GM19043 (cell line): ENCODE data around the gene PLXNB3.

Source experiments
- ATAC-seq: cut with Tn5 transposase; IDR thresholded peaks from one replicate; pipeline ENCODE4 v1.9.1; 2021; ENCODE audit warnings: low read depth; ENCODE audit not compliant: unreplicated experiment

Gene PLXNB3

DNA sequence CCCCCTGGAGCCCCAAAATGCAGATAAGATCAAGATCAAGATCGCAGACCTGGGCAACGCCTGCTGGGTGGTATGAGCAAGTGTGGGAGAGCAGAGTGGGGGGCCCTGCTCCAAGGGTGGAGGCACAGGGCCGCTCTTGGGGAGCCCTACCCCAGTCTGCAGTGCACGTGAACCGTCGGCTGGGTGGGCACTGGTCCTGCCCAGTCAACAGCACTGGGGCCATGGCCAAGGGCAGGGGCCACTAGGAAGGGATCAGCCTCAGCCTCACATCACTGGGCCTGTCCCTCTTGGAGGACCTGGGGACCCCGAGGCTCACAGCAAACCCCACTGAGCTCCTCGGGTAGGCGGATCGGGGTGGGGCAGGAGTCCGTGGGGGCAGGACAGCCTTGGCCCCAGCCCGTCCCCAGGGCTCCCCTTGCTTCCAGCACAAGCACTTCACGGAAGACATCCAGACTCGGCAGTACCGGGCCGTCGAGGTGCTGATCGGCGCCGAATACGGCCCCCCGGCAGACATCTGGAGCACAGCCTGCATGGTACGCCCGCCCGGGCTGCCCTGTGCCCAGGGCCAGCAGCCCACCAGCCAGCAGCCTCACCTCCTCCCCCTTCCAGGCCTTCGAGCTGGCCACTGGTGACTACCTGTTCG lies 20.4 kb downstream of the PLXNB3 start:
- no peak for ATAC-seq

DNA sequence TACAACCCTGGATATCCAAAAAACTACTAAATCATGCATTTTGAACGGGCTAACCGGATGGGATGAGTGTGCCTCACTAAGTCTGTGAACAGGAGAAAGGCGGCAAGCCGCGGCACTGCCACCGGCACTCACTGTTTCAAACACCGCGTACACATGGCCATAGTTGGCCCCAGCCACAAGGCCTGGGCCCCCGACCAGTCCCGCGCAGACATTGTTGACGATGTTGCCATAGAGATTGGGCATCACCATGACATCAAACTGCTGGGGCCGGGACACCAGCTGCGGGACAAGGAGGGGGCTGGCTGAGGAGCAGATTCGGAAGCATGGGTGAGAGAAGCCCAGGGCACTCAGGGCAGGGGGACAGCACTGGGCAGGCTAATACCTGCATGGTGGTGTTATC lies 22.6 kb downstream of the PLXNB3 start:
- ATAC-seq, result no peak

DNA sequence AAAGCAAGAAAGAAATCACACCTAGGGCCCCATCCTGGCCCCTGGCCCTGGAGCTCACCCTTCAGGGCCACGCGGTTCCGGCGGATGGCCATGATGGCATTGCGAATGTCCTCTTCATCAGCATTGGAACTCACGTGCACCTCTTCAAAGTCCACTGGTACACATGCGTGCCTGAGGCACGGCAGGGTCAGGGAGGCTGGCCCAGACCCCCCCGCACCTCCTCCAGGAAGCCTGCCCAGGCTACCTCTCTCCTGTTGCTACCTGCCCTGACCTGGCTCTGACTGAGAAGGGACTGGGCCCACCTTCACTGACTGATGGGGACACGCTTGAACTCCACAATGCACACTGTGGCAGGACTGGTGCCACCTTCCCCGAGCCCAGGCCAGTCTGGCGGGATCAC lies 25.6 kb downstream of the PLXNB3 start:
- no peak for ATAC-seq

DNA sequence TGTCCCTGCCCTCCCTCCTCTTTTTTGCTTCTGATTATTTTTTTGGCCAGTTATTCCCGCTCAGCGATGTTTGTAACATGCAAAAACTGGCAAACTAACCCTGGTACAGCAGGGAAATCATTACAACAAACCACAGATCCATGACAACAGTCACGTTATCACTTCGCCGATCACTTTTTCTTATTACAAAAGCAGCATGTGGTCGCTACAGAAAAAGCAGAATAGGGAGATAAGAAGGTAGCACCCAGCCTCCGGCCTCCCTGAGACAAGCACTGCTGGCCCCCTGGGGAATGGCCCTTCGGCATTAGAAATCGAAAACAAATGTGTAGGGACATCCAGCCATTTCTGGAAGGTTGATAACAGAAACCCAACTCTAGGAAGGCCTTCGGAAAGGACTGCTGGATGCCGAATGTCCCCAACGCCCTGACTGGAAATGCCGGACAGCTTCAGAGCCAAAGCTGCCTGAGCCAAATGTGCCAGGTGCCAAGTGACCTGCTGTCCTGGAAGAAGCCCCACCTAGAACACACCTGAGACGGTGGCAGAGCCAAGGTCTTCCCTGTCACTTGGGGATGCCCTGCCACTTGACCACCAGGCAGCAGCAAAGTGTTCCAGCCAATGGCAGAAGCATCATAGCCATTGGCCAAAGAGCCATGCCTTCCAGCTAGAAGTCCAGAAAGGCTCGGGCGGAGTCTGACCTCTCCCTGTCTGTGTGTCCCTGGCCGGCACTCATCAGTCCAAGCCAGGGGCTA lies 27.2 kb downstream of the PLXNB3 start:
- no peak for ATAC-seq

DNA sequence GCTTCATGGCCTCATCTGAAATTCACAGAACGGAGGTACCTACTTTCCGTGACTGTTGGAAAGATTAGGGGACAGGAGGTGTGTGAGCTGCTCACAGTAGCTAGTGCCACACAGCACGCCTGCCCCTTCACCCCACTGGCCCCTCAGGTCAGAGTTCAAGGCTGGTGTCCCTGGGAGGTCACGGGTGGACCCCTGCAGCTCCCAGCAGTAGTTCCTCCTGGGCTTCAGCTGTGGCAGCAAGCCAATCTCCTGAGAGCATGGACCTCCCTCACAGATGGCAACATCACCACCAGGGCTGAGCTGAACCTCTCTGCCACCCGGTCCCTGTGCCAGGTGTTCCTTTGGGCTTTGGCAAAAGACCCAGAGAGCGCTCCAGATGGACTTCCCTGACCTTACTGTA lies 28.3 kb downstream of the PLXNB3 start:
- ATAC-seq, result no peak

DNA sequence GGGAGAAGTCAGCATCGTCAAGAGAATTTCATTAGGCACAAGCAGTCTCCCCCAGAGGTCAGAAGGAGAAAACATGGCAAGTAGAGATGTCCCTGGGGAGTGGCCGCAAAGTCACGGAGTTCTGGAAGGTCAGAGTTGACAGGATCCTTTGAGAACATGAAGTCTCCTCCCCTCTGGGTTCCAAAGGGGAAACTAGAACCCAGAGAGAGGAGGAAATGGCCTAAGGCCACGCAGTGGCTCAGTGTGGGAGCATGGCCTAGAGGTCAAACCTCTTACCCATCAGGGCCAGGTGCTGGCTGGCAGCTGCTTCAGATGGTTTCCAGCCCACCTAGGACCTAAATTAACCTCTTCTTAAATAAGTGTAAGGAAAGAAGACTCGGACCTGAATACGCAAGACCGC lies 29.2 kb downstream of the PLXNB3 start:
- no peak for ATAC-seq

DNA sequence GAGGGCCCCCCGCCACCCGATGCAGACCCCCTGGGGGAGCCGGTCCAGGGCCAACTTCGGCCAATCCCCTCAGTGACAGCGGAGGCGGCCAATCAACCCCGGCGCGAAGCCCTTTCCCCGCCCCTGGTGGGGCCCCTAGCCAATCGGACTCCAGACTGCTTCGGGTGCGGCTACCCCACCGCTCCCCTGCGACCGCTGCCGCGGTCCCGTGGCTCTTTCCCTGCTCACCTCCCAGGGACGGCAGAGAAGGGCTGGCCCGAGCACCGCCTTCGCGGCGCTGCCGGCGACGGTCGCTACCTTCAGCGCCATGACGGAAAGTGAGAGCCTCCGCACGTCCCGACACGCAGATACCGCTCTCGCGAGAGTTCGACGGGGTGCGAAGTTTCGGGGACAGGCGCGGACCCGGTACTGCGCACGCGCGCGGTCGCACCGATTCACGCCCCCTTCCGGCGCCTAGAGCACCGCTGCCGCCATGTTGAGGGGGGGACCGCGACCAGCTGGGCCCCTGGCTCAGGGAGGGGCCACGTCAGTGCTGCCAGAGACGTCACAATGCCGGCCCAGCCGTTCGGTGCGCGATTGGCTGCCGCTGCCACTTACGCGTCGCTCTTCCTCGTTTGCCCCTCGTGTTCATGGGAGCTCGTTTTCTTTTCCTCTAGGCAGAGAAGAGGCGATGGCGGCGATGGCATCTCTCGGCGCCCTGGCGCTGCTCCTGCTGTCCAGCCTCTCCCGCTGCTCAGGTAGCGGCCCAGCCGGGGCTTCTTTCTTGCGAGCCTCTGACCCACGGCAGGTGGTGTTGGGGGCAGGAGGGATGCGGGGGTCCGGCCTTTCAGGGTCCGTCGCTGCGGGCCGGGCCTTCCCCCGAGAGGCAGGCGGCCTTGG lies 30.2 kb downstream of the PLXNB3 start, which contains the start of the genes IDH3G and SSR4:
Gene IDH3G, minus strand, starts transcription at position 358 of the 879 bp plus-strand sequence. Its CDS starts 49 bp downstream, at position 309.
Gene SSR4, plus strand, starts transcription at position 651 of the 879 bp plus-strand sequence. Its CDS starts 20 bp downstream, at position 671.
- ATAC-seq, result peak; percentile 85

DNA sequence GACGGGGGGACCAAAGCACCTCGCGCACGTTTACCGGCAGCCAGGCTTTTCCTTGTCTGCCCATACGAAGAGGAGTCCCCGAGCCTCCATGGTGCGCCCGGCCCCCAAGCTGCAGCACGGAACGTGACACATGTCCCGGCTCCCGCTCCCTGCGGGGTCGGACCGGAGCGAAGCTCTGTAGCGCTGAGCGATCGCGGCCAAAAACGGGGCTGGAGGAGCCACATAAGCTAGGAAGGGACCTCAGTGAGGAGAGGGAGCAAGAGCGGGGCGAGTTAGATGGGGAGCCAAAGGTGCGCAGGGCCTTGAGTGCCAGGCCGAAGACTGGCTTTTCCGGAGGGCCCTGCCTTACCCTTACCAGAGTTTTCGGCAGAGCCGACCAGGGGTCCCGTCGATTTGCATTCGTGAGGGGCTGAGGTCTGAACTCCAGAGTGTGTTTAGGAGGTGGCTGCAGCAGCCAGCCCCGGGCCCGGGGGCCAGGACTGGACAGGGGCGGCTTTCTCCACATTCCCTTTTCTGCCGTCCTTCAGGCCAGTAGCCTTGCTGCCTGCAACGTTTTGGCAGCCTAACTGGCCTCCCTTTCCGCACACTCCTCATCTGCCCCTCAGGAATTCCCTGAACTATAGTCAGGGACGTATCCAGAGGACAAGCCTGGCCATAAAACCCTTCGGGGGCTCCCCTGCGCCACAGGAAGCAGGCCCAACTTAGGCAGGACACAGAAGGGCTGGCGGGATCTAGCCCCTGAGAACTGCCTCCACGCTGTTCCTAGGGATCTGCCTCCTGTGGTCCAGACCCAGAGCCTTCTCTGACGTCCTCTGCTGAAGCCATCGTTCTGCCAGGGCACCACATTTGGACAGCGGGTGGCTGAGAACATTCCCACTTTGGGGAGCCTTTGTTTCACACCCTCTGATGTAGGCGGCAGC lies 31.1 kb downstream of the PLXNB3 start:
- ATAC-seq, result no peak

DNA sequence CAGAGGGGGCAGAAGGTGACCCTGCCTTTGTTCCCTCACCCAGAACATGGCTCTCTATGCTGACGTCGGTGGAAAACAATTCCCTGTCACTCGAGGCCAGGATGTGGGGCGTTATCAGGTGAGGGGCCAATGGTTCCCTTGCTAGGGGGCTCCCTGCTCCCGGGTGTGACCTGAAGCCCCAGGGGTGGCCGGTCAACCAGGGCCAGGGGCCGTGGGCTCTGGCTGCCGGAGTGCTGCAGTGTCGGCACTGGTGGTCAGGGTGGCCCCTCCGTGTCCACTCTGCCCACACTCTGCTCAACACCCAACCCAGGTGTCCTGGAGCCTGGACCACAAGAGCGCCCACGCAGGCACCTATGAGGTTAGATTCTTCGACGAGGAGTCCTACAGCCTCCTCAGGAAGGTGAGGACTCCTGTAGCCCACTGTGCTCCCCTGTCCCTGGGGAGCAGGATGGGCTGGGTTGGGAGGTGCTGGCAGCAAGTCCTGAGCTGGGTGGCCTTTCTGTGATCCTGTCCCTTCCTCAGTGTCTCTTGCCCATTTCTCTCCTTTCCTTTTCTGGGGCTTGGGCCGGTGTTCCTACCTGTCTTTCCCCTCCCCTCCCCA lies 33.5 kb downstream of the PLXNB3 start:
- ATAC-seq, result no peak

DNA sequence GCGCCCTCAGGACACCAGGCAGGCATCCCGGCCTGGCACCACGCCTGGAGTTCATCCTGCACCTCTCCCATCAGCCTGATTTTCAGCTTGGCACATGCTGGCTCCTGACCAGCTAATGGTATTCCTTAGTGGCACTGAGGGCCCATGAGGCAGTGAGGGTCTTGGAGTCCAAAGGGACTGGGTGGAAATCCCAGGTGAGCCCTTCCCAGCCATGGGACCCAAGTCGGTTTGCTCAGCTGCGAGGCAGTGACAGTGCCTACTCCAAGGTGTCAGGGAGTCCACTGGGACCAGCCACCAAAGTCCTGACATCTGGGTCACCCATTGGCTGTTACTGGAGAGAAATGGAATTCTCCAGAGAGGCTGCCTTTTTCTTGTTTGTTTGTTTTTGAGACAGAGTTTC lies 35.3 kb downstream of the PLXNB3 start:
- ATAC-seq, result no peak

DNA sequence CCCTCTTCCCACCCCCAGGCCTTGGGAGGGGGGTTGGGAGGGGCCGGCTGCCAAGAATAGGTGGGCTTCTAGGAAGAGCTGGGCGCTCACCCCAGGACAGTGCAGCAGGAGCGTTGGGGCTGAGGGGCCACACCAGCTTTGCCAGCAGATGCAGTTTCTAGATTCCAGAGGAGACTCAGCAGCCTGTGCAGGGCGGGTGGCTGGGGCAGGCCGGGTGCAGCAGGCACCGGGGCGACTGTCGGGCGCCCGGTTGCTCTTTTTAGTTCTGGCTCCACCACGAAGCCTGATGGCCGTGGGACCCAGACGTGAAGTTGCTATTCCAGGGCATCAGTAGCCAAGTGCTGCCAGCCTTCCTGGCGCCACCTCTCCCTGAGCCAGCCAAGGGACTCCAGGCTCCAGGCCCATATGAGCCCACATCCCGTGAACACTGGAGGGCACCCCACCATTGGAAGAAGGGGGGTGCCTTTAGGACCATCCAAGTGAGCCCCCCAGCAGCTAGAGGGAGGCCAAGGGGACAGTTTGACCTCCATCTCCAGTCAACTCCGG lies 36.2 kb downstream of the PLXNB3 start:
- ATAC-seq, result no peak

DNA sequence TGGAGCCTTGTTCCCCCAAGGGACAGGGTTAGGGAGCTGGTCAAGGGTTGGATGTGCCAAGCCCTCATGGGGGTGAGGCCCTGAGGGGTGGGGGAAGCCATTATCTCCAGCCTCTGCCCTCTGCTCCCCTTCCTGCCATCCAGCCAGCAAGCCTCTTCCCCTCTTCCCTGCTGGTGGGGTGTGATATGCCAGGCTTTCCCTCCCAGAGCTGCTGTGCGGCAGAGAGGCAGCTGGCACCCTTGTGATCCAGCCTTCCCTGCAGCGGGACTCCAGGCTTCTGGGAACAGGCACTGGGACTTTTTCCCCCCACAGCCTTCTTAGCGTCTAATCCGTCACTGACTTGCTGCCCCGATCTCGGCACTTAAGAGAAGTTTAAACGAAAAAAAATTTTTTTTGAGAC lies 36.7 kb downstream of the PLXNB3 start:
- ATAC-seq, result no peak

DNA sequence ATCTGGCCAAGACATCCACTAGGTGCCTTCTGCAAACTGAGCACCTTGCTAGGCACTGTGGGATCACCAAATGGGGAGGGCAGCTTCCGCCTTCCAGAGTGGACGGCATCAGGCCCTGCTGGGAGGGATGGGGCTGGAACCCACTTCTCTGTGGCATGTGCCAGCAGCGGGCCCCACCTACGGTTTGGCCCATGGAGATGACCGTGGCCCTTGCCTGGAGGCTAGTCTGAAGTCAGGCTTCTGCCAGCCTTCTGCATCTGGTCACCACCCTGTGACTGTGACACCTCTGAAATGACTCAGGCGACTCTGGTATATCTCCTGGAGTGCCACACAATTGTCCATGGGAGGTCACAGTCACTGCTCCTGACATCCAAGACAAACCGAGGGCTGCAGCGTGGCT lies 37.6 kb downstream of the PLXNB3 start:
- no peak for ATAC-seq

DNA sequence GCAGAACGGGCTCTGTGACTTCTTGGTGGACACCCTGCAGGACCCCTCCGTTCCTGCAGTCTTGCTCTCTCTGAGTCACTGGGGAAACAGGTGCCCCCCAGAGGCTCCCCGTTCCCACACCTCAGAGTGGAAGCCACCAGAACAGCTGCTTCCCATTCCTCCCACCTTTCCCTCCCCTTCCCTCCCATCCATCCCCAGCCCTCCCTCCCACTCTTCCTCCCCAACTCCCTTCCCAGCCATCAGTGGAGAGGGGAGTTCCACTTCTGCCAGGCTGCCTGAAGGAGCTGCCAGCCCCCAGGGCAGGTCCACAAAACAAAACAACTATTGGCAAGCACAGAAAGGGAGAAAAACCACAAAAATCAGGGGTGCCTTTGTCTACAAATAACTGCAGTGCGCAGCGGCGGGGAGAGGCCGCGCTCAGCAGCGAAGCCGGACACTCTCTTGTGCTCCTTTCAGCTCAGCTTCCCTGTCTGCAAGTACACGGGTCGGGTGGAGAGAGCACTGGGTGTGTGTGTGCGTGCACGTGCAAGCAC lies 38.5 kb downstream of the PLXNB3 start:
- ATAC-seq, result no peak

DNA sequence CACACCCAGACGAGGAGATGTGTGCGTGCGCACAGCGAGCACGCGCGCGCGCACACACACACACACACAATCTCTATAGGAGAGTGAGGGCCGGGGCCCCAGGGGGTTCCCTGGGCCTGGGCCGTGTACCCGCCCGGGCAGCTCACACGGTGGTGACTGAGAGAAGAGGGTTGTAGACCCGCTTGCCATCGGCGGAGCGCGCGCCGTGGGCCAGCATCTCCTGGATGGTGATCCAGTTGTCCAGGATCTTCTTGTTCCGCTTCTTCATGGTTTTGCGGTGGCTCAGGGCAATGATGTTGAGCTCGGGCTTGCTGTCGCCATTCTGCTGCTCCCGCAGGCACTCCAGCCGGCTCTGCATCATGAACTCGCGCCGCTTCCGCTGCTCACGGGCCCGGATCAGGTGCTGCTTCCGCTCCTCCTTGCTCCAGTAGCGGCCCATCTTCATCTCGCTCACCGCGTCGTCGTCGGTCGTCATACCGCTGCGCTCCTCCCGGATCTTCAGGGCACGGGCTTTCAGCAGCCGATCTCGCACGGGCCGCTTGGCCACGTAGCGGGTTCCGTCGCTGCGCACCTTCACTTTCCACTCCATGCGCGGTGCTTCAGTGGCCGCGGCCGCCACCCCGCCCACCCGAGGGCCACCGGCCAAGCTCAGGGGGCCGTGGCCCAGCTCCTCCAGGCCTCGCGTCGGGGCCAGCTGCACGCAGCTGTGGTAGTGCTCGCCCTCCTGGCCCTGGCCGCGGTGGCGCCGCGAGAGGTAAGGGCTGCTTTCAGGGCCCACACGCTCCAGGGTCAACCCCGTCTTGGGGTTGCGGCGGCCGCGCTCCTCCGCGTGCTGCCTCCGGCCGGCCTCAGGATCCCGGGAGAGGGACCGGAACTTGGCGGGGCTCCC lies 39.4 kb downstream of the PLXNB3 start:
- no peak for ATAC-seq

DNA sequence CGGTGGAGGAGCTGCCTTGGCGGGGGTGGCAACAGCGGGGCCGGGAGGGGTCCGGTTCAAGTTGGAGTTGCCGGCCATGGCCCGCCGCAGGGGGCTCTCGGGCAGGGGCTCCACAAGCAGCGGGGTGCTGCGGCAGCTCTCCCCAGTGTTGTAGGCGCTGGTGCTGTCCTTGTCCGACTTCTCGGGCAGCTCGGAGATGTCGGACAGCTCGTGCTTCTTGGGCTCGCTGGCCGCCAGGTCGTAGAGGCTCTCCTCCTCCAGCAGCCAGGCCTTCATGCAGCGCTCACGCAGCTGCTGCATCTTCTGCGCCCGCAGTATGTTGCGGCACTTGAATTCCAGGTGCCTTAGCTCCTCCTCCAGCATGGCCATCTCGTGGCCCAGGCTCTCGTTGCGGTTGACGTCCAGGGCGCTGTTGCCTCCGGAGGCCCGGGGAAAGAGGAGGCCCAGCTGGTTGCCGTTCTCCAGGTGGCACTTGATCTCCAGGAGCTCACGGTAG lies 40.1 kb downstream of the PLXNB3 start:
- no peak for ATAC-seq

DNA sequence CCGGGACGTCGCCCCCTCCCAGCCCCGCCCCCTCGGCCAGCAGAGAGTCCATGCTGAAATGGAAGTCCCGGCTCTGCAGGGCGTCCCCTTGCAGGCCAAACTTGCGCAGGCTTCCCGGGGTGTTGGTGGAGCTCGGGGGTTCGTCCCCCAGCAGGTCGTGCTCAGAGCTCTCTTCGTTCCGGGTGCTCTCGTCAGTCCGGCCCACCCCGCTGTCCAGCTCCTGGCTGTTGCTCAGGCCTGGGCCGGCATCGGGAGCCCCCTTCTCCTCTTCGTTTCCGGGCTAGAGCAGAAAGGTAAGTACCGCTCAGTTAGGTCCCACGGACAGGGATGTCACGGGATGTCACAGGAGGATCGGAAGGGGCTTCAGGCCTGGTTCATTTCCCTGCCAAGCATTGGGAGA lies 40.6 kb downstream of the PLXNB3 start:
- no peak for ATAC-seq

DNA sequence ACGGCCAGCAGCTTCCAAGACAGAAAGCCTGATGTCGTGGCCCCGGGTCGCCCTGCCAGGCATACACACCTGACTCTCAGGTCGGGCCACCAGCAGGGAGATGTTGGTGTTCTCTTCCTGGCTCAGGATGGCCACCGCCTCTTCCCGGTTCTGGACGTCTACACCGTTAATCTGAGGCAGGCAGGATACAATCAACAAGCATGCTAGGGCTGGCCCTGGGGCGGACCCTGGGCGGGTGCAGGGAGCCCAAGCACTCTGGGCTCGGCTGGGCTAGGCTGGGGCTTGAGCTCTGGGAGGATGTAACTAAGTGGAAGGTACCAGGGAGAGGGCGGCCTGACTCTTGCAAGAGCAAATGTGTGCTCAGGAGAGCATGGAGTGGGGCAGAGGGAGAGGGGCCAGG lies 41.4 kb downstream of the PLXNB3 start:
- no peak for ATAC-seq
